ENCODE data around the gene CLMN. TPM values are rescaled to one million over a fixed set of nuclear protein-coding genes. Genes with fewer than 3 reads are reported as not detected.
A peak's percentile ranks its signal among the peaks of the same experiment; 100 is the strongest.

Gene CLMN
- total and polyA plus RNA-seq, 2 of the 13 experiments (the other 11 are each of a cell fraction or from before 2014, with no cell fraction given), result 15.1 to 16.7 TPM

DNA sequence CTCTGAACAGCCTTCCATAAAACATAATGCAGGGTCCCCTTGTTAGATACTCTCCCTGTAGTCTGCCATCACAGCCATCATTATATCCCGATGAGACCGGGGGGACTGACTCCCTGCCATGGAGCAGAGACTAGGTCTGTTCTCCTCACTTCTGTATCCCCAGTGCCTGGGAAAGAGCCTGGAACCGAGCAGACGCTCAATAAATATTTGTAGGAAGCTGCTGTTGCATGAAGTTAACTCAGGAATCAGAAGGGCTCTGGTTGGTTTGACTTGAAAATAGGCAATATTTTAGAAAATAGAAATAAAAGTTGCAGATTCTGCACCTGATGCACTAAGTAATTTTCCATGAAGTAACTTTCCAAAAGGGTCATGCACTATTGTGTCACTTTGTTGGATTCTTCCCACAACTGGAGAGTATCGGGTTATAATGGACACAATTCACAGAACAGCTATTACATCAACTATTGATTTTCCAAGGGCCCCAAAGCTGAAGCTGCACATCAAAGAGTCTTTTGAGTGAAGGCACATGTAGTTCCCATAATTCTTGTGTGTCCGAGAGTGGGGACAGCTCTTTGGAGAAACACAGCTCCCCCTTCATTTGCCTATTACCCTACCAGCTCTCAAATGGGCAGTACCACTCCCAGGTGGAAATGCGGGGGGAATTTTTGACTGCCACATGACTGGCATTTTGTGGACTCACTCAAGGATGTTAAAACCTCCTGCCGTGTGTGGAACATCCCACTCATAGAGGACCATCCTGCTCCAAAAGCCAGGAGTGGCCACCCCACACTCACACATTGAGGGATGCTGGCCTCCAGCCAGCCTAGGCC is 18.8 kb downstream of the CLMN start (continued):
- TF ChIP-seq RELA (CRISPR knock-in tag; IDR thresholded peaks at IDR 0.05) (no peak), FOXK1 (CRISPR knock-in tag; IDR thresholded peaks at IDR 0.05; ENCODE audit: borderline replicate concordance, low read depth) (peak; percentile 81; the same call in 1 of the 2 replicates), RXRA (CRISPR knock-in tag; IDR thresholded peaks at IDR 0.05) (peak; percentile 36; the same call in 1 of the 2 replicates), NFAT5 (CRISPR knock-in tag; IDR thresholded peaks at IDR 0.05) (no peak), ZNF124 (CRISPR knock-in tag; IDR thresholded peaks at IDR 0.05) (0 out of 2 replicates have a peak, but pooled peaks have one; percentile 19), ELF3 (CRISPR knock-in tag; IDR thresholded peaks at IDR 0.05) (peak; percentile 56; the same call in 1 of the 2 replicates), ZBTB7B (CRISPR knock-in tag; IDR thresholded peaks at IDR 0.05) (peak; percentile 41; the same call in 1 of the 2 replicates), ZNF253 (CRISPR knock-in tag; IDR thresholded peaks at IDR 0.05; ENCODE audit: borderline replicate concordance) (no peak), TCF7L2 (IDR thresholded peaks at IDR 0.05; ENCODE audit: low read depth, low read length) (peak; percentile 58; the same call in 1 of the 2 replicates), ZNF256 (CRISPR knock-in tag; conservative IDR thresholded peaks at IDR 0.05) (0 out of 2 replicates have a peak, but pooled peaks have one; percentile 16), NCOA1 (CRISPR knock-in tag; IDR thresholded peaks at IDR 0.05) (no peak), NONO (IDR thresholded peaks at IDR 0.05) (no peak), NONO (CRISPR knock-in tag; conservative IDR thresholded peaks at IDR 0.05) (no peak), SAFB2 (CRISPR knock-in tag; IDR thresholded peaks at IDR 0.05; ENCODE audit: borderline replicate concordance, low read depth) (no peak), NR2F2 (IDR thresholded peaks at IDR 0.05; ENCODE audit: borderline replicate concordance, low read depth) (peak; percentile 84; the same call in 1 of the 2 replicates), NFRKB (IDR thresholded peaks at IDR 0.05) (no peak), ZNF30 (CRISPR knock-in tag; IDR thresholded peaks at IDR 0.05) (no peak)
- TF ChIP-seq, protein P1, sequence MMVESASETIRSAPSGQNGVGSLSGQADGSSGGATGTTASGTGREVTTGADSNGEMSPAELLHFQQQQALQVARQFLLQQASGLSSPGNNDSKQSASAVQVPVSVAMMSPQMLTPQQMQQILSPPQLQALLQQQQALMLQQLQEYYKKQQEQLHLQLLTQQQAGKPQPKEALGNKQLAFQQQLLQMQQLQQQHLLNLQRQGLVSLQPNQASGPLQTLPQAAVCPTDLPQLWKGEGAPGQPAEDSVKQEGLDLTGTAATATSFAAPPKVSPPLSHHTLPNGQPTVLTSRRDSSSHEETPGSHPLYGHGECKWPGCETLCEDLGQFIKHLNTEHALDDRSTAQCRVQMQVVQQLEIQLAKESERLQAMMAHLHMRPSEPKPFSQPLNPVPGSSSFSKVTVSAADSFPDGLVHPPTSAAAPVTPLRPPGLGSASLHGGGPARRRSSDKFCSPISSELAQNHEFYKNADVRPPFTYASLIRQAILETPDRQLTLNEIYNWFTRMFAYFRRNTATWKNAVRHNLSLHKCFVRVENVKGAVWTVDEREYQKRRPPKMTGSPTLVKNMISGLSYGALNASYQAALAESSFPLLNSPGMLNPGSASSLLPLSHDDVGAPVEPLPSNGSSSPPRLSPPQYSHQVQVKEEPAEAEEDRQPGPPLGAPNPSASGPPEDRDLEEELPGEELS (CRISPR knock-in tag; IDR thresholded peaks at IDR 0.05), result peak; percentile 54; the same call in 1 of the 2 replicates
- TF ChIP-seq, protein P2, sequence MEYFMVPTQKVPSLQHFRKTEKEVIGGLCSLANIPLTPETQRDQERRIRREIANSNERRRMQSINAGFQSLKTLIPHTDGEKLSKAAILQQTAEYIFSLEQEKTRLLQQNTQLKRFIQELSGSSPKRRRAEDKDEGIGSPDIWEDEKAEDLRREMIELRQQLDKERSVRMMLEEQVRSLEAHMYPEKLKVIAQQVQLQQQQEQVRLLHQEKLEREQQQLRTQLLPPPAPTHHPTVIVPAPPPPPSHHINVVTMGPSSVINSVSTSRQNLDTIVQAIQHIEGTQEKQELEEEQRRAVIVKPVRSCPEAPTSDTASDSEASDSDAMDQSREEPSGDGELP (IDR thresholded peaks at IDR 0.05; ENCODE audit: borderline replicate concordance, low read depth), result 0 out of 2 replicates have a peak, but pooled peaks have one; percentile 36
- TF ChIP-seq, protein P3, sequence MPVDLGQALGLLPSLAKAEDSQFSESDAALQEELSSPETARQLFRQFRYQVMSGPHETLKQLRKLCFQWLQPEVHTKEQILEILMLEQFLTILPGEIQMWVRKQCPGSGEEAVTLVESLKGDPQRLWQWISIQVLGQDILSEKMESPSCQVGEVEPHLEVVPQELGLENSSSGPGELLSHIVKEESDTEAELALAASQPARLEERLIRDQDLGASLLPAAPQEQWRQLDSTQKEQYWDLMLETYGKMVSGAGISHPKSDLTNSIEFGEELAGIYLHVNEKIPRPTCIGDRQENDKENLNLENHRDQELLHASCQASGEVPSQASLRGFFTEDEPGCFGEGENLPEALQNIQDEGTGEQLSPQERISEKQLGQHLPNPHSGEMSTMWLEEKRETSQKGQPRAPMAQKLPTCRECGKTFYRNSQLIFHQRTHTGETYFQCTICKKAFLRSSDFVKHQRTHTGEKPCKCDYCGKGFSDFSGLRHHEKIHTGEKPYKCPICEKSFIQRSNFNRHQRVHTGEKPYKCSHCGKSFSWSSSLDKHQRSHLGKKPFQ (CRISPR knock-in tag; IDR thresholded peaks at IDR 0.05; ENCODE audit: insufficient replicate concordance), result no peak

All from HepG2 (cell line).